GM19328 (cell line): ENCODE data around the gene SSBP3.

ENCODE experiments used
- ATAC-seq: cut with Tn5 transposase; IDR thresholded peaks from one replicate; pipeline ENCODE4 v1.9.1; 2021; ENCODE audit warnings: mild to moderate bottlenecking, moderate library complexity; ENCODE audit not compliant: unreplicated experiment

SSBP3 gene

GRCh38 chr1:54291276-54292001, 114.8 kb downstream of the SSBP3 start:
- ATAC-seq = no peak

GRCh38 chr1:54290506-54291184, 115.5 kb downstream of the SSBP3 start:
- no peak for ATAC-seq

DNA sequence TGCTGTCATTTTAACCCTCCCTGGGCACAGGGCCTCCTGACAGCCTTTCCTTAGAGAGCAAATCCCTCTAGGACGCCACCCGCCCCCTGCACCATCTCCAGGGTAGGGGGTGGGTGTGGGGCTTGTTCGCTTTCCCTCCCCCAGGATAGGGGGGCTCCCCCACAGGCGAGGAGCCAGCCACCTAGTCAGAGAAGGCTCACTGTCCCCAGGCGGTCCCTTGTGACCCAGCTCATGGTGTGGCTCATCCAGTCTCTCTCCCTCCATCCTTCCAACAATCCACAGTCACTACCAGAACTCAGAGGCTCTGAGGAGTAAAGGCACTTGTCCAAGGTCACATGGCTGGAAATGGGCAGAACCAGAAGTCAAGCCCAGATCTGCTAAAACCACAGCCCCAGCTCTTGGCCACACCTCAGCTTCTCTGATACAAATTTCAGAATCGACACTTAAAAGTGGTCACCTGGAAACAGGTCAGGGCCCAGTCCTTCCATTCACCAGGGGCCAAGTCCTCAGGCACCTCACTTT, 116.4 kb downstream of the SSBP3 start:
- ATAC-seq = no peak

DNA sequence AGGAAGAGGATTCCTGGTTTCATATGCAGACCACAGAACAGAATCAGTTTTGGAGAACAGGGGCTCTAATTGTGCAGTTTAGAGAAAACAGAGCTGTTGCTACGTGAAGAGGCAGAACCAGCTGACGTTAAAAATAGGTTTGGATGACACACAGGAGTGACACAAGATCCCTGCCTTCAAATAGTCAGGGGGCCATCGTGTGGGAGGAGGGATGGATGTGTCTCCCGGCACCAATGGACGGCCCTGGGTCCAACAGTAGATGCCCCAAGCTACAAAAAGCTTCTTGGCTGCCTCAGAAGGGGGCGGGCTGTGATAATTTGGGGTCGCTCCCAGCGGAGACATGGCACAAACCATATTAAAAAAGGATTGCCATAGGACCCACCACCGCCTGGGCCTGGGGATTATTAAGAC, 118.4 kb downstream of the SSBP3 start:
- no peak for ATAC-seq

- no peak for ATAC-seq
Observed at GRCh38 chr1:54287176-54287650, 119.0 kb downstream of the SSBP3 start.

- no peak for ATAC-seq
Observed at GRCh38 chr1:54285815-54286345, 120.3 kb downstream of the SSBP3 start.

- no peak for ATAC-seq
Observed at GRCh38 chr1:54284781-54285529, 121.2 kb downstream of the SSBP3 start.

DNA sequence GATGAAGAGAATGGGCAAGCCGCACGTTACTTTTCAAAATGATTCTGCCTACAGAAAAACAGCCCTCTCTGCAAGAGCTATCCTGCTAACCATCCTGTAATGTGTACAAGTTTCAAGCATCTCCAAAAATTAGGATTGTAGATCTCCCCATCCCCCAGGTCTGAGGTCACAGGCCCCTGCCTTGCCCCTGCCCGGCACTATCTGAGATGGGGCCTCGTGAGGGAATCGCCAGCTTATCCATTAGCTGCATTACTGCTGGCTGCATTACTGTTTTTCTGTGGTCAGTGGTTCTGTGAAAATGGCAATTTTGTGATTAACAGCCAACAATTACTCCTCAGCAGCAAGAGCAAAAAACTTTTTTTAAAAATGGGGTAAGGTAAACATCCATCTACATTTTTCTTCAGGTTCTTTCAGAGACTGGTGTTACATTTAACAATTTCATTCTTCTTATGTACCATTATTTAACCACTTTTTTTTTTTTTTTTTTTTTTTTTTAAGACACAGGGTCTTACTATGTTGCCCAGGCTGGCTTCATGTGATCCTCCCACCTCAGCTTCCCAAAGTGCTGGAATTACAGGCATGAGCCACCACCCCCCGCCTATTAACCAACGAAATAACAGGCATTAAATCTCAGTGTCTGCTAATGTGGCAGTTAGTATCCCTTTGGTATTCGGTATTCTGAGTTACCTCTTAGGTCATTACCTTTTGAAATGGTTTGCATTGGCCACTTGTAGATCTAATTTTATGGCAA, 122.4 kb downstream of the SSBP3 start:
- ATAC-seq = no peak

DNA sequence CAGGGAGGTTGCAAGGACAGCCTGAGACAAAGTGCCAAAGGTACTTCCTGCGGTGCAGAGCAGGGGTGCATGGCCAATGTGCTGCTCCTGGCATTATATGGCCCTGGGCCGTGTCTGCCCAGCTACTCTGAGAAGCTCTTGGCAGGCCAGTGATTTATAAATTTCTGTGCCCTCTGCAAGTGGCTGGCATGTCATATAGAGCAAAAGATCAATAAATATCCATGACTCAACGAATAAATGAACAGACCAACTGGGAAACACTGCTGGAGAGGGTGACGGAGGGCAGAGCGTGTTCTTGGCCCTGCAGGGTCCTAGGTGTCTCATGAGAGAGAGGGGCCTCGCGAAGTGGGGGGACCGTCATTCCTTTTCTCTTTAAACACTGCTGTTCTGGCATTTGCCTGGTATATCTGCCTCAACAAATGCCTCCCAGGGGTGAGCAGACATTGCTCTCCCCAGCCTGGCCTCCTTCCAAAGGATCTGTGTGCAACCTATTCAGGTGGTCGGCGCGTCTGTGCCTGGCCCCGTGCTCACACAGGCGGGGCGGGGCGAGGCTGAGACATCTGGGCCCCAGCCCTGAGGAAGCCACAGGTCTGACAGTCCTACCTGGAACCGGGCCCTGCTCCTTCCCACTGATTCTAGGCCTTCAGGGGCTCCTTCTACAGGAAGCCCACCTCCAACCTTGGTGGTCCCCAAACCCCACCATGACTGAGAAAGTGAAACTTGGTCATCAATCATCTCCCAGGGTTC, 123.9 kb downstream of the SSBP3 start:
- no peak for ATAC-seq

GRCh38 chr1:54280651-54281050, 125.5 kb downstream of the SSBP3 start:
- no peak for ATAC-seq

- no peak for ATAC-seq
Observed at GRCh38 chr1:54279457-54279856, 126.7 kb downstream of the SSBP3 start.

GRCh38 chr1:54278941-54279422, 127.2 kb downstream of the SSBP3 start:
- no peak for ATAC-seq

- no peak for ATAC-seq
Observed at GRCh38 chr1:54277451-54278341, 128.5 kb downstream of the SSBP3 start.

DNA sequence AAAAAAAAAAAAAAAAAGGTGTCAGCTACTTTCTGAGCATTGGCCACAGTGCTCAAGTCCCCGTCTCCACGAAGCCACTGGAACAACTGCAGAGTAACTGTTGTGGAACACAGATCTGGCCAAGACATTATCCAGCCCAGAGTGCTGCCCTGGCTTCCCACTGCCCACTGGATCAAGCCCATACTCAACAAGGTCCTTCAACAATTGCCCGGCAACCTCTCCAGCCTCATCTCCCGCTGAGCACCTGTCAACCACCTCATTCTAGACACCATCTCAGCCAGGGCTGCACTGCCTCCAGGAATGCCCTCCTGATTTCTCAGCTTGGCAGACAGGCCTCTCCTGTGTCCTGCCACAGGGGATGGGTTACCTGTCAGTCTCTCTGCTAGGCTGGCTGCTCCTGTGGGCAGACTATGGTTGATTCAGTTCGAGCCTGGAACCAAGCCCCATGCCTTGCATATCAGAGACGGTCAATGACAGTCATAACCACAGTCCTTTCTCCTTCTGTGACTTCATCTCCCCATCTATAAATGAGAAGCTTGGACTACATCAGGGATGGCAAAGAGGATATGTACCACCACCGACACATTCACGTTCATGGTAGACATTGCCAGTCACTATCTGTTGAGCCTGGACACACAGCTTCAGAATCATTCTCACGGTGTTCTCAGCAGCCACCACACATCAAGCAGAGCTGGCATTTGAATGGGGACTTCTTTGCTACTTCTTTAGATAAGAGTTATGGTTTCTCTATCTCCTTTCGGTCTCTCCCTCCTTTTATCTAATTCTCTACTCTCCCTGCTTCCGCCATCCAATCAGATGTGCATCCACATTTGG, 129.4 kb downstream of the SSBP3 start:
- ATAC-seq = no peak

DNA sequence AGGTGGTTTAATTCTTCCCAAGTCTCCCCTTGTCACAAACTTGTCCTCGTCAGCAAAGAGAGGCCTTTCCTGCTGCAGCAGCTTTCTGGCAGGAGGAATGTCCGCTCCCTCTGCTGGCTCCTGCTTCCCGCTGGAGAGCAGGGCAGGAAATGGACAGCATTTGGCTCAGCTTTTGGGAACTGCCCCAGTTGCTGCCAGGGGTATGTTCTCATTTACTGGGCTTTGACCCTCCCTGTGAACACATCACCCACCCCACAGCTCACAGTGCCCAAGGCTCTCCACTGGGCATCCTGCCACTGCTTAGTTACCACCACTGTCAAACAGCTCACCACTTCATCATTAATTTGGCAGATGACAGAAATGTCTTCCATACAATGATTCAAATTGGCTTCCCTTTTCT, 130.8 kb downstream of the SSBP3 start:
- ATAC-seq = no peak

DNA sequence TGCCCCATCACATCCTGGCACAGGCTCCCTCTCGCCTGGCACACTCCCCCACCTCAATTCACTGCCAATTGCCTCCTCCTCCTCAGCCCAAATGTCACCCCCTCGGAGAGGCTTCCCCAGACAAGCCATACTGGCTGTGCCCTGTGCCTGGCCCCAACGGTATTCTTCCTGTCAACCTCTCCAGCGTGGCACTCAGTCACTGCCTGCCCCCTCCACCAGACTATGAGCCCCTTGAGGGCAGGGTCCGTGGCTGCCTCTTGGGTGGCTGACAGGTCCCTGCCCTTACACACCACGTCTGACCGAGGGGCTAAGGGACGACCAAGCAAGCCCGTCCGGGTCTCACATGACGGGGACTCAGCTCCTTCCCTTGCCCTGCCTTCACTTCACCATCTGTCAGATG, 131.3 kb downstream of the SSBP3 start:
- no peak for ATAC-seq

DNA sequence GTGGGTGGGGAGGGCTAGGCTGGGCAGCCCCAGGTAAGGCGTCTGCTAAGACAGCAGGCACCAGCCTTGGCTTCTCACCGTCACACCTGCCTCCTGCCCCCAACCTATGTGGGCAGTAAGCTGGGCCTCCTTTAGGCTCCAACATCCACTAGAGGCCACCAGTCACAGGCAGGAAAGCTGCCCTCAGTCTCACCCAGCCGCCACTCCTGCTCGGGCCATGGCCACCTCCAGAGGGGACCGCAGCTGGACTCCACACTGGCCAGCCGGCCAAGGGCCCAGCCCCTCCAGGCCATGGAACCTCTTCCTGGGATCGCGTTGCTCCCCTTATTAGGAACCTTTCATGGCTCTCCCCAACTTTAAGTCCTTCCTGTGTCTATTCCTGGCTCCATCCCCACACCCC, 131.7 kb downstream of the SSBP3 start:
- no peak for ATAC-seq

DNA sequence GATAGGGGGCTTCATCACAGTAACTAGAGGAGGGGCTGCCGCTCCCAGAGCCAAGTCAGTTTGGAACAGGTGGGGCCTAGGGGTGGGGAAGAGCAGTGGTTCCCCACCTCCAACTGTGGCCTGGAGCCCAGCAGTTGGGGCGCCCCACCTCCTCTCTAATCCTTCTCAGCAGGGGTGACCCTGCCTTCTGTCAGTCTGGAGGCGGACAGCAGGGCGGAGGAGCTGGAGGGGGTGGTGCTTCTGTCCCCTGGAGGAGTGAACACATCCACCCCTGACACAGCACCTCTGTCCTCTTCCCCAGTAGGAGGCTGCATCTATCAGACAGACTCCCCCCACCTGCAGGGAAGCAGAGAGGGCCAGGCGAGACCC, 132.4 kb downstream of the SSBP3 start:
- no peak for ATAC-seq
